Keratinocyte (primary cell): ENCODE measurements around the gene ITPA. TPM values are rescaled to one million over a fixed set of nuclear protein-coding genes. Genes with fewer than 3 reads are reported as not detected.

Source experiments
- DNase-seq: peaks from one replicate; pipeline ENCODE4 v3.0.0-alpha.2; 2011; ENCODE audit warnings: low read depth, missing footprints, low spot score
- FAIRE-seq: peaks from 2 replicates; lab custom pipeline; 2011; peaks lifted over from hg19 to GRCh38; lab: Jason Lieb, UNC
- H2AFZ ChIP-seq: 2 replicates; pipeline ENCODE4 v1.6.0; 2012; ENCODE audit warnings: low read length, control low read depth, inconsistent platforms; ENCODE audit not compliant: control insufficient read depth
- H3K27ac ChIP-seq: 2 replicates; pipeline ENCODE4 v1.5.1; 2011; ENCODE audit warnings: low read length; ENCODE audit not compliant: control insufficient read depth, insufficient read depth
- H3K27me3 ChIP-seq: 3 replicates; pipeline ENCODE4 v1.6.0; 2011; ENCODE audit warnings: low read length; ENCODE audit not compliant: control insufficient read depth, insufficient read depth; ENCODE audit errors: extremely low read depth
- H3K36me3 ChIP-seq, 2 experiments: 2 replicates in 1 of 2; 3 replicates in 1 of 2; pipeline ENCODE4 v1.5.1; 2011; ENCODE audit warnings: low read length in 2 of 2, mild to moderate bottlenecking in 1 of 2; ENCODE audit not compliant: control insufficient read depth in 2 of 2, insufficient read depth in 2 of 2; ENCODE audit errors: extremely low read depth in 1 of 2
- H3K4me1 ChIP-seq: 3 replicates; pipeline ENCODE4 v1.5.1; 2011; ENCODE audit warnings: low read length; ENCODE audit not compliant: control insufficient read depth, insufficient read depth; ENCODE audit errors: extremely low read depth
- H3K4me2 ChIP-seq: 3 replicates; pipeline ENCODE4 v1.6.0; 2011; ENCODE audit warnings: low read depth, low read length; ENCODE audit not compliant: control insufficient read depth, insufficient read depth; ENCODE audit errors: extremely low read depth
- H3K4me3 ChIP-seq, 3 experiments: fragments of 200-600 bp in 1 of 3; sonication (generic) in 1 of 3; 2 replicates in 2 of 3; 3 replicates in 1 of 3; pipeline ENCODE4 v1.5.1; 2011 to 2016; ENCODE audit warnings: low read length in 3 of 3, mild to moderate bottlenecking in 3 of 3, control low read depth in 2 of 3, inconsistent platforms in 1 of 3, low read depth in 1 of 3, mixed read lengths in 1 of 3, mixed run types in 1 of 3, moderate library complexity in 1 of 3; ENCODE audit not compliant: control insufficient read depth in 2 of 3, insufficient read depth in 2 of 3; ENCODE audit errors: extremely low read depth in 1 of 3
- H3K79me2 ChIP-seq: 2 replicates; pipeline ENCODE4 v1.6.0; 2012; ENCODE audit warnings: low read length; ENCODE audit not compliant: control insufficient read depth, insufficient read depth
- H3K9ac ChIP-seq: 3 replicates; pipeline ENCODE4 v1.6.0; 2011; ENCODE audit warnings: low read length; ENCODE audit not compliant: control insufficient read depth, insufficient read depth; ENCODE audit errors: extremely low read depth
- H3K9me1 ChIP-seq: 3 replicates; pipeline ENCODE4 v1.6.0; 2011; ENCODE audit warnings: low read length; ENCODE audit not compliant: control insufficient read depth, insufficient read depth; ENCODE audit errors: extremely low read depth
- H3K9me3 ChIP-seq: 2 replicates; pipeline ENCODE4 v1.5.1; 2012; ENCODE audit warnings: low read depth, low read length; ENCODE audit not compliant: control insufficient read depth
- H4K20me1 ChIP-seq: 3 replicates; pipeline ENCODE4 v1.6.0; 2011; ENCODE audit warnings: low read length; ENCODE audit not compliant: control insufficient read depth, insufficient read depth; ENCODE audit errors: extremely low read depth
- EZH2 ChIP-seq: IDR thresholded peaks from one replicate; pipeline ENCODE4 v1.6.1; 2012; ENCODE audit warnings: inconsistent platforms, mild to moderate bottlenecking, low read length, moderate library complexity
- dilution Hi-C: fragments of 300-500 bp; cut with MboI; formaldehyde crosslinking; loops from one replicate; pipeline ENCODE4 v1.7.0; 2020; ENCODE audit warnings: low sequenced_read_pairs; ENCODE audit not compliant: extremely low pct_ligation_motif_present
- polyA plus RNA-seq, 5 experiments: library from polyadenylated mRNA; depleted of rRNA in 3 of 5; stranded (reverse) in 3 of 5; stranded (forward) in 1 of 5; unstranded in 1 of 5; fragments of >200 nt; gene quantifications; 1 replicate in 1 of 5; 2 replicates in 3 of 5; 3 replicates in 1 of 5; pipeline versions ENCODE4 v1.2.1 to v1.2.3, GENCODE V29; 2011 to 2012; ENCODE audit warnings: missing spikeins in 2 of 5, low read depth in 1 of 5, low replicate concordance in 1 of 5
- TF ChIP-seq, protein P1 (sequence below), 3 experiments: IDR thresholded peaks in 1 of 3; conservative IDR thresholded peaks in 1 of 3; optimal IDR thresholded peaks in 1 of 3; 2 replicates in 2 of 3; 3 replicates in 1 of 3; pipeline versions ENCODE3 to v1.5.1; 2011; ENCODE audit warnings: low read length in 3 of 3, mild to moderate bottlenecking in 3 of 3, moderate library complexity in 2 of 3, control low read depth in 1 of 3, inconsistent platforms in 1 of 3; ENCODE audit not compliant: insufficient read depth in 2 of 3; ENCODE audit errors: extremely low read depth in 1 of 3

The ITPA gene
- polyA plus RNA-seq, 1 donor (not counting 4 experiments of a cell fraction or from before 2014, with no cell fraction given): 40.5 TPM

GRCh38 chr20:3161316-3162079 lies 47.8 kb upstream of the ITPA start:
- Histone ChIP-seq H3K9me1 (no peaks in the 10 kb centered on the region), H3K79me2 (peaks cover 34% of the 10 kb centered on the region), H3K4me1 (peaks cover 19% of the 10 kb centered on the region), H3K27me3 (no peaks in the 10 kb centered on the region), H3K9me3 (no peaks in the 10 kb centered on the region), H2AFZ (no peak overlapping the region), H3K9ac (no peak overlapping the region), H3K27ac (no peak overlapping the region), H3K36me3 (no peaks in the 10 kb centered on the region), H3K4me2 (no peak overlapping the region), H4K20me1 (peaks cover 6% of the 10 kb centered on the region), H3K4me3 (no peak overlapping the region)
- DNase-seq: no peak
- dilution Hi-C loops: no loop called here
- TF ChIP-seq, protein P1, sequence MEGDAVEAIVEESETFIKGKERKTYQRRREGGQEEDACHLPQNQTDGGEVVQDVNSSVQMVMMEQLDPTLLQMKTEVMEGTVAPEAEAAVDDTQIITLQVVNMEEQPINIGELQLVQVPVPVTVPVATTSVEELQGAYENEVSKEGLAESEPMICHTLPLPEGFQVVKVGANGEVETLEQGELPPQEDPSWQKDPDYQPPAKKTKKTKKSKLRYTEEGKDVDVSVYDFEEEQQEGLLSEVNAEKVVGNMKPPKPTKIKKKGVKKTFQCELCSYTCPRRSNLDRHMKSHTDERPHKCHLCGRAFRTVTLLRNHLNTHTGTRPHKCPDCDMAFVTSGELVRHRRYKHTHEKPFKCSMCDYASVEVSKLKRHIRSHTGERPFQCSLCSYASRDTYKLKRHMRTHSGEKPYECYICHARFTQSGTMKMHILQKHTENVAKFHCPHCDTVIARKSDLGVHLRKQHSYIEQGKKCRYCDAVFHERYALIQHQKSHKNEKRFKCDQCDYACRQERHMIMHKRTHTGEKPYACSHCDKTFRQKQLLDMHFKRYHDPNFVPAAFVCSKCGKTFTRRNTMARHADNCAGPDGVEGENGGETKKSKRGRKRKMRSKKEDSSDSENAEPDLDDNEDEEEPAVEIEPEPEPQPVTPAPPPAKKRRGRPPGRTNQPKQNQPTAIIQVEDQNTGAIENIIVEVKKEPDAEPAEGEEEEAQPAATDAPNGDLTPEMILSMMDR (optimal IDR thresholded peaks at IDR 0.05 in 1 of 3, IDR thresholded peaks at IDR 0.05 in 1 of 3, conservative IDR thresholded peaks at IDR 0.05 in 1 of 3; ENCODE audit: extremely low read depth in 1 of 3, insufficient read depth in 2 of 3, low read length in 3 of 3): no peak
- TF ChIP-seq EZH2: no peak
- no peak for FAIRE-seq

DNA sequence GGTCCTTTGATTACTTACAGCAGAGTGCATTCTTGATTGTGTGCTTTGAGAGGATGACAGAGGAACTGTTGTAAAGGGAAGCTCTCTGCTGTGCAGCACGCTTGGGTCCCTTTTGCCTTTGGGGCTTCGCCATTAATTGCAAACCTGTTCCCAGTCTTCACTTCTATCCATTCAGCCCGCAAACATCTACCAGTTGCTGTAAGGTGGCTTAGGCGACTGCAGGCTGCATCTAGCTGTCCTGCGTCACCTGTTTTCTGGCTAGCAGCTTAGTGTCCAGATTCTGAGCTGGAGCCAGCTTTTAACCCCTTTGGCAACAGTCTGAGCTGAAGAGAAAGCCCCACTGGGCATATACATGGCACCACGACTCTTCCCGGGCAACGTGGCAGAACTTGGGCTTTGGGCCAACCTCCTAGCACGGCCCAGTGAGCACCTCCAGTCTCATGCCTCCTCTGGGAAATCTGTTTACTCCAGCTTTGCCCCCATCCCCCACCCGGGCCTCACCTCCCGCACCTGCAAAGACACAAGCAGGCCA lies 47.2 kb upstream of the ITPA start:
- no peak for FAIRE-seq
- dilution Hi-C loops: no loop called here

More for the DNA sequence above, 47.2 kb upstream of the ITPA start:
- Histone ChIP-seq H4K20me1 (peaks cover 6% of the 10 kb centered on the region), H3K79me2 (peaks cover 28% of the 10 kb centered on the region), H3K36me3 (no peaks in the 10 kb centered on the region), H2AFZ (no peak overlapping the region), H3K27ac (no peak overlapping the region), H3K27me3 (peaks cover 3% of the 10 kb centered on the region), H3K4me1 (peaks cover 16% of the 10 kb centered on the region), H3K4me2 (no peak overlapping the region), H3K9ac (no peak overlapping the region), H3K4me3 (no peak overlapping the region), H3K9me3 (no peaks in the 10 kb centered on the region), H3K9me1 (no peaks in the 10 kb centered on the region)
- no peak for TF ChIP-seq EZH2
- TF ChIP-seq, protein P1 (optimal IDR thresholded peaks at IDR 0.05 in 1 of 3, IDR thresholded peaks at IDR 0.05 in 1 of 3, conservative IDR thresholded peaks at IDR 0.05 in 1 of 3; ENCODE audit: extremely low read depth in 1 of 3, insufficient read depth in 2 of 3, low read length in 3 of 3): no peak
- no peak for DNase-seq
